HG03060 (cell line): ENCODE results near the gene PPFIA1.
"Not testable (repeated sequence)": the region's sequence is repeated elsewhere in the genome, so short reads cannot be mapped to it uniquely, and the experiment has no call there.

Experiments used
- ATAC-seq: cut with Tn5 transposase; IDR thresholded peaks from one replicate; pipeline ENCODE4 v1.9.1; 2021; ENCODE audit warnings: low read depth, moderate number of reproducible peaks; ENCODE audit not compliant: unreplicated experiment

PPFIA1 gene

GRCh38 chr11:70381872-70382861 is 111.7 kb downstream of the PPFIA1 start:
- no peak for ATAC-seq

DNA sequence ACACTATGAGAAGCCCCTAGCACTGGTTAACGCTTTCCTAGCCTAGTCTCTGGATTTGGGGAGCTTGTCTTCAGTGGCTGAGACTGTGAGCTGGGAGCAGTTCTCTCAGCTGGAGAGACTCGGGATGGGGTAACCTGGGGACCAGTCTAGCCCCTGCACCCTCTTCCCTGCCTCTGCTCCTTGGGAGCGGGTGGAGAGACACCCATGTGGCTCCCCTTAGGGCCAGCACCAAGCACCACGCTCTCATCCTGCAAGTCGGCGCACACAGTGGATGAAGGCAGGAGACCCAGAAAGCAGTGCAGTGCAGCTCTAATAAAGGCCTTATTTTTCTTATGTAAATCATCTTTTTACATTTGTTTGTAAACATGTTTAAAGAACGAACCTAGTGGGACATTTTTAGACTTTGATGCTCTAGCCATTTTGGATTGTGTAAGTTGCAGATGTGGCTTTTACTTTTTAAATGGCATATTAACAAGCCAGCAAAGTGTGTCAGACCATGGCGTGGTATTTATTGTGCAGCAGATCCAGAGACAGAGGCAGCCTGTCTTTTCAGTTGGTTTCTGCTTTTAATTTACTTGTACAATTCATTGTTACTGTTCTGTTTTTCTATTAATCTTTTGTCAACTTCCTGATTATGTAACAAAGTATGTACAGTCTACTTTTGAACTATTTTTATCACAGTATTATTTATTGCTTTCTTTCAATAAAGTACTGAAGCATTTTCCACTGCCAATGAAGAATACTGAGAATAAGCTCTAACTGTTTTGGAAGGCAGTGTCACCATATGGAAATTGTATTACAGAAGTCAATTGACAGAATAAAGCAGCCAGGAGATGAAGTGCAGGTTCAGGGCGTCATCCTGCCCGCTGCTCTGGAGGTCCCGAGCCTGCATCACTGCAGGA is 113.4 kb downstream of the PPFIA1 start:
- ATAC-seq: no peak

- no peak for ATAC-seq
These were observed 114.2 kb downstream of the PPFIA1 start for GRCh38 chr11:70384566-70385152.

- no peak for ATAC-seq
These were observed 117.1 kb downstream of the PPFIA1 start for GRCh38 chr11:70387564-70387963.

DNA sequence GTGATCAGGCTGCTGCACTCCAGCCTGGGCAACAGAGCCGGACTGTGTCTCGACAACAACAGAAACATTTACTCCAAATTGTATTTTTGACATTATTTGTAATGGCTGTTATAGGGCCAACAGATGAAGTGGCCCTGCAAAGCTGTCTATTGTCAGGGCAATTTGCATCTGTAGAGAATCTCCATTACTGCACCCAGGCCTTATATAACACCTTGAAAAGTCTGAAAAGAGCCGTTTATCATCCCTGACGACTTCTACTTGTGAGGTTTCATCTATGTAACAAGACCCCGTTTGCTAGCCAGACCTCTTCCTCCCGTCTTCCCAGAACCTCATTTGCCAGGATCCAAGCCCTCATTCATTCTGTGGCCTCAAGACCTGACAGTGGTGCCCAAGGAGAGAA is 118.7 kb downstream of the PPFIA1 start:
- ATAC-seq: no peak

GRCh38 chr11:70390882-70391281 is 120.4 kb downstream of the PPFIA1 start:
- not testable (repeated sequence) for ATAC-seq

DNA sequence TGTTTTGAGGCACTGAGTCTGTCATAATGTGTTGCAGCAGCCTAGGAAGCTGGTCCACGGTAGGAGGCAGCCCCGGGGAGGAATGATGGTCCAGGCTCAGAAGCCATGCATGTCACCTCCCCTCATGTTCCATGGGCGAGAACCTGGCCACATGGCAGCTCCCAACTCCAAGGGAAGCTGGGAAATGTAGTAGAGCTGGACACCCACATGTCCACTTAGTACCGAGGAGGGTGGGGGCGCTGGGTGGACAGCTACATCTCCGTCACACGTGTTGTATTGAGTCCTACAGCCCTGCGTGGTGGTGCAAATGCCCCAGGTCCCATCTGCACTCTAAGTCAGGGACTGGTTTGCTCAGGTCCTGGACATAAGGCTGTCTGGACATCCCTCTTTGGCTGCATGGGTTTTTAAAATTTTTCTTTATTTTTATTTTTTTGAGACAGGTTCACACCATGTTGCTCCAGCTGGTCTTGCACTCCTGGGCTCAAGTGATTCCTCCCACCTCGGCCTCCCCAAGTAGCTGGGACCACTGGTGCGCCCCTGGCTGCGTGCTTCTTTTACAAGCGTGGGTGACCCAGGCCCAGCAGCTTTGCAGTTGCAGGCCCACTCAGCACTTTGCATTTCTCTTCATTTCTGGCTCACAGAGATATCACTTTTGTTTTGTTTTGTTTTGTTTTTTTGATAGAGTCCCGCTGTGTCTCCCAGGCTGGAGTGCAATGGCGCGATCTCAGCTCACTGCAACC is 123.9 kb downstream of the PPFIA1 start:
- ATAC-seq: no peak

DNA sequence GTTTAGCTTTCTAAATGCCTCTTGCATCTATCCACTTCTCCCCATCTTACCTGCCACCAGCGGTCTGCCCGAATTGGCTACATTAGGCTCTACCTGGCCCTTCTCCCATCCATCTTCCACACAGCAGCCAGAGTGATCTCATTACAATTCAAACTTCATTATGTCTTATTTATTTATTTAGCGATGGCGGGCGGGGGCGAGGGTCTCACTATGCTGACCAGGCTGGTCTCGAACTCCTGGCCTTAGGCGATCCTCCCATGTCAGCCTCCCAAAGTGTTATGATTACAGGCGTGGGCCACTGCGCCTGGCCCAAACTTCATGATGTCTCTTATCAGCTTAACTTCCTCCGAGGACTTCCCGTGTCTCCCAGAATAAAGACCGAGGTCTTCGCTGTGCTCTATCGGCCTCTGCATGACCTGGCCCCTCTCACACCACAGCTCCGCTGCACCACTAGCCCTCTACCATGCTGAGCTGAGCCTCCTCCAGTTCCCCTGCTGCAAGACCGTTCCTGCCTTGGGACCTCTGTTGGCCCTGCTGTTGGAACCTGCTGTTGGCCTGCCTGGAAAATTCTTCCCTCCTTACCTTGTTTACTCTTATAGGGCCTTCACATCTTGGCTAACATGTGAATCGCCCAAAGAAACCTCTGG is 127.0 kb downstream of the PPFIA1 start:
- no peak for ATAC-seq

- ATAC-seq: no peak
These were observed 127.7 kb downstream of the PPFIA1 start, which contains the start of gene CTTN for GRCh38 chr11:70397983-70398833. Gene CTTN, plus strand, starts transcription at chr11:70398529. Its CDS starts 8,769 bp downstream, at chr11:70407298.

DNA sequence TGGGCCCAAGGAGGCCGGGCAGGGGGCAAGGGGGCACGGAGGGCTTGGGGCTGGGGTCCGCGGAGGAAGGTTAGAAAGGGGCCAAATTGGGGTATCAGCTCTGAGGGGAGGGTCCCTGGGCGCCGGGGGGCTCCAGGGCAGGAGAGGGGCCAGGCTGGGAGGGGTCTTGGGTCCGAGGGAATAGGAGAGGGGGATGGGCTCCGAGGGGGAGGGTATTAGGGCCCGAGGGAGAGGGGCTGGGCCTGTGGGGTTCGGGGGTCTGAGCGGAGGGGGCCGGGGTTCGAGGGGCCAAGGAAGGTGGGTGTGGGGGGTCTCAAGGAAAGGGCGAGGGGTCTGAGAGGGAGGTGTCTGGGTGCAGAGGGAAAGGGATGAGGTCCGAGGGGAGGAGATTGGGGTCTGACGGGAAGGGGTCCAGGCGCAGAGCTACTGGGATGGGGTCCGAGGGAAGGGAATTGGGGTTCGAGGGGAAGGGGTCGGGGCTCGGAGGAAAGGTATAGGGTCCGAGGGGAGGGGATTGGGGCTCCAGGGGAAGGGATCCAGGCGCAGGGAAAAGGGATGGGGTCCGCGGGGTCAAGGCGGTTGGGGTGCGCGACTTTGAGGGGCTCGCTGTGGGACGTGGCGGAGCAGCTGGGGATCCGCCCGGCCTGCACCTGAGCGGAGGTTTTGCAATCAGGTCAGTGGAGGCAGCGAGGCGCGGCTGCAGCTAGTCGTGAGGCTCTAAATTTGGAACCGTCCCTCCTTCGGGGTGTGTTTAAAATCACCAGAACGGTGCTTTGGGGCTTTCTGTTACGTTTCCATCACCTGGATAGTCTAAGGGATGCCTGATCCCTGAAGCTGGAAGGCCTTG is 128.6 kb downstream of the PPFIA1 start:
- no peak for ATAC-seq

GRCh38 chr11:70399681-70400112 is 129.2 kb downstream of the PPFIA1 start:
- ATAC-seq: no peak

GRCh38 chr11:70400643-70401042 is 130.2 kb downstream of the PPFIA1 start:
- no peak for ATAC-seq

DNA sequence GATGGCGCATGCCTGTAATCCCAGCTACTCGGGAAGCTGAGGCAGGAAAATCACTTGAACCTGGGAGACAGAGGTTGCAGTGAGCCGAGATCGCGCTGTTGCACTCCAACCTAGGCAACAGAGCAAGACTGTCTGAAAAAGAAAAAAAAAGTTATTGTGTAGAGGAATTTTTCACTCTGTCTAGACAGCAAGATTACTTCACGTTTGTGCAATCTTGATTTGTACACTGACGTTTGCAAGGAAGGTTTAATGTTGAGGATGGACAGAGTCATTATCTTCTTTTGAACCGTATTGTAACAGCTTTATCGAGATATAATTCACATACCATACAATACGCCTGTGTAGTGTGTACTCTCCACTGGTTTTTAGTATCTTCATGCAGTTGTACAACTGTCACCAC is 131.5 kb downstream of the PPFIA1 start:
- ATAC-seq: no peak

- ATAC-seq: no peak
These were observed 132.2 kb downstream of the PPFIA1 start for GRCh38 chr11:70402685-70403084.

DNA sequence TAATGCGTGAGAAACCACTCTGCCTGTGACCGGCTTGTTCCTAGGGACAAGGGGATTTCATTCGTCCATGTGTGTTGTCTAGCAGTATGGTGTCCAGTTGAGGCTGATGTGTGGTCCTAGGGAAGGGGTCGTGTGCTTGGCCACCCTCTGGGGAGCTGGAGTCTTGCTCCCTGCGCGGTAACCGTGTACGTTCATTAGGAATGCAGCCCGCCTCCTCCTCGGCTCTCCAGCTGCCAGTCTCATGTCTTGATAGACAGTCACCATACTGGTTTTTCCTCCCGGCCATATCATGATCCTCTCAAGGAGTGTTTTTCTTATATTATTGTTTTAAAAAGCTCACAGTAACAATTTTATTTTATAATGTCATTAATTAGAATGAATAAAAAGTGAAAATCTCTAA is 133.8 kb downstream of the PPFIA1 start:
- ATAC-seq: no peak

DNA sequence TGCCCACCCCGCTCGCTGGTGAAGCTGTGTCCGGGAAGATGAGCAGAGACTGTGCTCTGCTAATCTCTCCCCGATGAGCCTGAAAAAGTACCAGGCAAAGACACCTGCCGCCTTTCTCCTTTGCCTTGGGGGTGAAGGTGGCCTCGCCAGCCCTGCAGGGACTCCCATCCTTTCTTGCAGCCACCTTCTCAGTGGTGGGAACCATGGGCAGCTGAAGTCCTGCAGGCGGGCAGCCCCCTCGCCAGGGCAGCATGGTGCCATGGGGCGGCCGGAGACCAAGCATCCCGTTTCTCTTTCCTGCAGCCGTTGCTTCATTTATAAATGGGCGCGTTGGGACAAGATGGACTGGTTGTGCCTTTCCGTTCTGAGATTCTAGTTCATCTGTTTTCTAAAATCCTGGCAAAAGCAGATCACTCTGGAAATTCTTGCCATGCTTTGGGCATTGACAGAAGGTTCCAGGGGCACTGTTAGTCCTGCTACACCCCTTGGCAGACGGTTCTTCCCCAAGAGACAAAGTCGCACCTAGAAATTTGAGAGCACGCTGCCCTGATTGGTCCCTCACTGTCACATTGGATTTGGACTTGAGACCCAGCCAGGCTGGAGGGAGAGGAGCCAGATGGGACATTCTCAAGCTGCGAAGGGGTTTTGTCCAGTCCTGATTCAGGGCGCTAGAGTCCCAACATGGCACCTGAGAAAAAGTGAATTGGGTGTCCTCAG is 135.3 kb downstream of the PPFIA1 start:
- ATAC-seq: no peak

- no peak for ATAC-seq
These were observed 136.6 kb downstream of the PPFIA1 start for GRCh38 chr11:70407121-70407520.
